Stimulated activated effector memory CD8-positive, alpha-beta T cell treated with anti-CD3 and anti-CD28 coated beads, Interleukin-12 subunit alpha, Interleukin-12 subunit beta, amount 100 ng/mL, for 72 hours (primary cell): ENCODE measurements around the gene GTF2F1.
"Not testable (repeated sequence)": the region's sequence is repeated elsewhere in the genome, so short reads cannot be mapped to it uniquely, and the experiment has no call there.

Source experiments
- ATAC-seq: fragments of 150-1000 bp; cut with Tn5 transposase; 2 replicates; pipeline ENCODE4 v1.10.0; 2021
- DNase-seq, 2 donors: peaks; one replicate each; pipeline ENCODE4 v3.0.0; 2021 to 2022; ENCODE audit warnings: low spot score in 2 of 2
- H3K27ac Mint-ChIP-seq: one replicate; pipeline ENCODE4 v1.8.0; 2022; ENCODE audit warnings: mild to moderate bottlenecking, mixed read lengths
- H3K36me3 Mint-ChIP-seq: one replicate; pipeline ENCODE4 v1.8.0; 2022; ENCODE audit warnings: mild to moderate bottlenecking, mixed read lengths
- H3K4me1 Mint-ChIP-seq: one replicate; pipeline ENCODE4 v1.8.0; 2022; ENCODE audit warnings: mixed read lengths
- H3K4me3 Mint-ChIP-seq: one replicate; pipeline ENCODE4 v1.8.0; 2022; ENCODE audit warnings: mild to moderate bottlenecking, mixed read lengths
- H3K9me3 Mint-ChIP-seq: one replicate; pipeline ENCODE4 v1.8.0; 2022; ENCODE audit warnings: mixed read lengths

The GTF2F1 gene

DNA sequence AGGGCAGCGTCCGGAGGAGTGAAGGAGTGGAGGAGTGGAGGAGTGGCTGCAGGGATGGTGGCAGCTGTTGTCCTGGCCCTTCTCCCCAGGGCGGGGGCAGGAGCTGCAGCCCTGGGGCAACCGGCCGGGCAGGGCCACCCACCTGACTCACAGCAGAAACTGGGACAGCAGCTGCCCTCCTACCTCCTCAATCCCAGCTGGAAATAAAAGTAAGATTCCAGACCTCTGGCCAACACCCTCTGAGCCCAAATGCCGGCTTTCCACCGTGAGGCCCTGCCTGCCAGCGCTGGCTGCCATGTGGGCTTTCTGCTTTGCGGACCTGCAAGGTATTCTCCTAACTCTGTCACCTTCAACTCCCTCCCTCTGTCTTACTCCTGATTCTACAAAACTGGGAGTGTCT lies 35.0 kb downstream of the GTF2F1 start:
- ATAC-seq (no peak), DNase-seq (no peak)
- peaks cover 11% of the 10 kb centered on the region for H3K4me1 Mint-ChIP-seq
- no peaks in the 10 kb centered on the region for H3K9me3 Mint-ChIP-seq
- no peak overlapping the region for H3K4me3 Mint-ChIP-seq
- H3K27ac Mint-ChIP-seq: no peak overlapping the region
- peaks cover 20% of the 10 kb centered on the region for H3K36me3 Mint-ChIP-seq

- ATAC-seq: no peak
- H3K4me3 Mint-ChIP-seq: no peak overlapping the region
- no peak overlapping the region for H3K27ac Mint-ChIP-seq
- no peak for DNase-seq
- no peaks in the 10 kb centered on the region for H3K9me3 Mint-ChIP-seq
- peaks cover 2% of the 10 kb centered on the region for H3K4me1 Mint-ChIP-seq
- H3K36me3 Mint-ChIP-seq: peaks cover 11% of the 10 kb centered on the region
Measured at GRCh38 chr19:6357174-6357573, 35.8 kb downstream of the GTF2F1 start.

DNA sequence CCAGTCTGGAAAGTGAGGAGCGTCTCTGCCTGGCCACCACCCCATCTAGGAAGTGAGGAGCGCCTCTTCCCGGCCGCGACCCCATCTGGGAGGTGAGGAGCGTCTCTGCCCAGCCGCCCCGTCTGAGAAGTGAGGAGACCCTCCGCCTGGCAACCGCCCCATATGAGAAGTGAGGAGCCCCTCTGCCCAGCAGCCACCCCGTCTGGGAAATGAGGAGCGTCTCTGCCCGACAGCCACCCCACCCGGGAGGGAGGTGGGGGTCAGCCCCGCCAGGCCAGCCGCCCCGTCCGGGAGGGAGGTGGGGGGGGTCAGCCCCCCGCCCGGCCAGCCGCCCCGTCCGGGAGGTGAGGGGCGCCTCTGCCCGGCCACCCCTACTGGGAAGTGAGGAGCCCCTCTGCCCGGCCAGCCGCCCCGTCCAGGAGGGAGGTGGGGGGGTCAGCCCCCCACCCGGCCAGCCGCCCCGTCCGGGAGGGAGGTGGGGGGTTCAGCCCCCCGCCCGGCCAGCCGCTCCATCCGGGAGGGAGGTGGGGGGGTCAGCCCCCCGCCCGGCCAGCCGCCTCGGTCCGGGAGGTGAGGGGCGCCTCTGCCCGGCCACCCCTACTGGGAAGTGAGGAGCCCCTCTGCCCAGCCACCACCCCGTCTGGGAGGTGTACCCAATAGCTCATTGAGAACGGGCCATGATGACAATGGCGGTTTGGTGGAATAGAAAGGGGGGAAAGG lies 37.5 kb downstream of the GTF2F1 start:
- DNase-seq, H3K9me3 Mint-ChIP-seq, H3K36me3 Mint-ChIP-seq, ATAC-seq, H3K4me3 Mint-ChIP-seq, H3K27ac Mint-ChIP-seq, H3K4me1 Mint-ChIP-seq: not testable (repeated sequence)

GRCh38 chr19:6354098-6354674 lies 38.8 kb downstream of the GTF2F1 start:
- H3K36me3 Mint-ChIP-seq: no peaks in the 10 kb centered on the region
- no peaks in the 10 kb centered on the region for H3K4me1 Mint-ChIP-seq
- no peaks in the 10 kb centered on the region for H3K9me3 Mint-ChIP-seq
- no peak overlapping the region for H3K27ac Mint-ChIP-seq
- ATAC-seq (no peak), DNase-seq (no peak)
- no peak overlapping the region for H3K4me3 Mint-ChIP-seq

- no peaks in the 10 kb centered on the region for H3K9me3 Mint-ChIP-seq
- no peaks in the 10 kb centered on the region for H3K4me1 Mint-ChIP-seq
- H3K4me3 Mint-ChIP-seq: no peak overlapping the region
- H3K36me3 Mint-ChIP-seq: no peaks in the 10 kb centered on the region
- ATAC-seq: no peak
- no peak for DNase-seq
- no peak overlapping the region for H3K27ac Mint-ChIP-seq
Measured at GRCh38 chr19:6352381-6353165, 40.4 kb downstream of the GTF2F1 start.

- Mint-ChIP-seq H3K4me3 (no peak overlapping the region), H3K4me1 (no peaks in the 10 kb centered on the region), H3K27ac (no peak overlapping the region), H3K9me3 (no peaks in the 10 kb centered on the region), H3K36me3 (no peaks in the 10 kb centered on the region)
- no peak for ATAC-seq
- DNase-seq: no peak
Measured at GRCh38 chr19:6350688-6351087, 42.3 kb downstream of the GTF2F1 start.

- H3K36me3 Mint-ChIP-seq, ATAC-seq, DNase-seq, H3K9me3 Mint-ChIP-seq, H3K4me3 Mint-ChIP-seq, H3K4me1 Mint-ChIP-seq: not testable (repeated sequence)
- peak overlapping the region; percentile 15 for H3K27ac Mint-ChIP-seq
Measured at GRCh38 chr19:6349271-6349670, 43.7 kb downstream of the GTF2F1 start.

- H3K4me1 Mint-ChIP-seq: peaks cover 6% of the 10 kb centered on the region
- ATAC-seq (no peak), DNase-seq (no peak)
- no peak overlapping the region for H3K27ac Mint-ChIP-seq
- no peaks in the 10 kb centered on the region for H3K36me3 Mint-ChIP-seq
- H3K9me3 Mint-ChIP-seq: peaks cover 3% of the 10 kb centered on the region
- H3K4me3 Mint-ChIP-seq: no peak overlapping the region
Measured at GRCh38 chr19:6343462-6343861, 49.5 kb downstream of the GTF2F1 start.

- peaks cover 3% of the 10 kb centered on the region for H3K9me3 Mint-ChIP-seq
- no peaks in the 10 kb centered on the region for H3K36me3 Mint-ChIP-seq
- H3K27ac Mint-ChIP-seq: peak overlapping the region; percentile 78
- peaks cover 6% of the 10 kb centered on the region for H3K4me1 Mint-ChIP-seq
- ATAC-seq (peak; percentile 76), DNase-seq (no peak)
- H3K4me3 Mint-ChIP-seq: no peak overlapping the region
Measured at GRCh38 chr19:6340493-6341201, 52.3 kb downstream of the GTF2F1 start.

DNA sequence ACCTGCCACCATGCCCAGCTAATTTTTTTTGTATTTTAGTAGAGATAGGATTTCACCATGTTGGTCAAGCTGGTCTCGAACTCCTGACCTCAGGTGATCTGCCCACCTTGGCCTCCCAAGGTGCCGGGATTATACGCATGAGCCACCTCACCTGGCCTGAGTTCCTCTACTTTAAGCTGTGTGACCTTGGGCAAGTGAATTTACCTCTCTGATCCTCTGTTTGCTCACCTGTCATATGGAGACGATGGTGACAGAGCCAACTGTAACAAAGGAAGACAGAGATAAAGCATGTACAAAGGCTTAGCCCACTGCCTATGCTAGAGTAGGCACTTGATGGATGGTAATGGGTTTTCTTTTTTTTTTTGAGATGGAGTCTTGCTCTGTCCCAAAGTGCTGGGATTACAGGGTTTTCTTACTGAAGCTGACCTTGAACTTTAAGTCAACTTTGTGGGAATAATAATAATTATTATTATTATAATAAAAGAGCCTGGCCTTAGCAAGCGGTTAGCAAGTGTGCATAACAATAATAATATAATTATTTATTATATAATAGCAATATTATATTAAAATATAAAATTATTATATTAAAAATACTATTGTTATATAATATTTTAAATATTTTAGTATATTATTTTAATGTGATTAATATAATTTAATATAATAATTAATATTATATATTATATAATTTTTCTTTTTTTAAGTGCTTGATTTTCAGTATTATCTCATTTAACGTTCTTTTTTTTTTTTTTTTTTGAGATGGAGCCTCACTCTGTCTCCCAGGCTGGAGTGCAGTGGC lies 58.3 kb downstream of the GTF2F1 start:
- ATAC-seq: no peak
- H3K27ac Mint-ChIP-seq: no peak overlapping the region
- no peak overlapping the region for H3K4me3 Mint-ChIP-seq
- no peak for DNase-seq
- H3K36me3 Mint-ChIP-seq: no peaks in the 10 kb centered on the region
- no peaks in the 10 kb centered on the region for H3K9me3 Mint-ChIP-seq
- no peaks in the 10 kb centered on the region for H3K4me1 Mint-ChIP-seq

DNA sequence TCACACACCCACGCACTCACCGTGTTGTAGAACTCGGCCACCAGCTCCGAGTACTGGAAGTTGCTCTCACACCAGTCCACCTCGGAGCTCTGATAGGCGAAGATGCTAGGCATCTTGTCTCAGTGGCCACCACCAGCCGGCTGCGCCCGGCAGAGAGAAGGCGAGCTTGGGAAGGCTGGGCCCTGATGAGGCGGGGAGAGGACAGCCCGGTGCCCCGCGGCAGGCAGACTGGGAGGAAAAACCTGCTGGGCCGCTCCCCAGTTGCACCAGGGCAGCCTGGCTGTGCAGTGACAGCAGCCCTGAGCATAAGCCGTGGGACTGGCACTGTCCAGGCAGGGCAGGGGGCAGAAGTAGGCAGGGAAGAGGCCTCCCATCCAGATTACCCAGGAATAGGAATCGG lies 59.5 kb downstream of the GTF2F1 start, which contains the start of gene ACER1:
Gene ACER1, minus strand, starts transcription at position 174 of the 400 bp plus-strand sequence. Its CDS starts 61 bp downstream, at position 113.
- DNase-seq (no peak), ATAC-seq (no peak)
- Mint-ChIP-seq H3K36me3 (no peaks in the 10 kb centered on the region), H3K9me3 (no peaks in the 10 kb centered on the region), H3K27ac (no peak within 1 kb of the TSS), H3K4me3 (no peak within 1 kb of the TSS), H3K4me1 (no peaks in the 10 kb centered on the region)
